HepG2 (cell line): Measurements from ENCODE around the gene THADA. TPM values are rescaled to one million over a fixed set of nuclear protein-coding genes. Genes with fewer than 3 reads are reported as not detected.

Experiments
- CENPBD1 ChIP-seq: sonication (generic); formaldehyde crosslinking; IDR thresholded peaks from 2 replicates; pipeline ENCODE4 v1.8.0; 2022; ENCODE audit warnings: missing genetic modification reagents, low read depth, mild to moderate bottlenecking, borderline replicate concordance
- CENPT ChIP-seq: sonication (generic); formaldehyde crosslinking; IDR thresholded peaks from 2 replicates; pipeline ENCODE4 v1.8.0; 2022; ENCODE audit warnings: low read depth, mild to moderate bottlenecking, moderate library complexity, missing genetic modification reagents
- CREB3 ChIP-seq: sonication (generic); formaldehyde crosslinking; IDR thresholded peaks from 2 replicates; pipeline ENCODE4 v1.5.0; 2020; ENCODE audit warnings: missing genetic modification reagents
- ELK4 ChIP-seq: sonication (generic); formaldehyde crosslinking; IDR thresholded peaks from 2 replicates; pipeline ENCODE4 v1.9.0; 2021; ENCODE audit warnings: missing genetic modification reagents, borderline replicate concordance
- HHEX ChIP-seq: IDR thresholded peaks from 2 replicates; pipeline ENCODE4 v1.6.1; 2016; ENCODE audit warnings: control low read depth
- HMG20B ChIP-seq: conservative IDR thresholded peaks from 2 replicates; pipeline ENCODE4 v1.6.1; 2016; ENCODE audit warnings: missing genetic modification reagents, missing compliant biosample characterization
- ONECUT2 ChIP-seq: sonication (generic); formaldehyde crosslinking; IDR thresholded peaks from 2 replicates; pipeline ENCODE4 v1.4.0; 2020; ENCODE audit warnings: missing genetic modification reagents
- RELA ChIP-seq: sonication (generic); formaldehyde crosslinking; IDR thresholded peaks from 2 replicates; pipeline ENCODE4 v1.4.0; 2020; ENCODE audit warnings: missing genetic modification reagents
- RERE ChIP-seq: IDR thresholded peaks from 2 replicates; pipeline ENCODE4 v1.6.1; 2016; ENCODE audit warnings: low read depth, missing genetic modification reagents, missing compliant biosample characterization
- SP1 ChIP-seq, 2 experiments: fragments of 450-650 bp in 1 of 2; sonication (generic) in 1 of 2; formaldehyde crosslinking in 1 of 2; IDR thresholded peaks; 2 replicates each; pipeline versions ENCODE4 v1.4.0 to v1.6.1; 2016 to 2020; ENCODE audit warnings: missing genetic modification reagents in 1 of 2
- TCF7L2 ChIP-seq: IDR thresholded peaks from 2 replicates; pipeline ENCODE4 v1.6.1; 2011; ENCODE audit warnings: mild to moderate bottlenecking, low read depth, low read length, moderate library complexity
- TMF1 ChIP-seq: sonication (generic); formaldehyde crosslinking; IDR thresholded peaks from 2 replicates; pipeline ENCODE4 v1.8.1; 2022; ENCODE audit warnings: low read depth, missing genetic modification reagents
- U2AF2 ChIP-seq: fragments of 200-400 bp; formaldehyde crosslinking; IDR thresholded peaks from 2 replicates; pipeline ENCODE4 v1.6.1; 2017; ENCODE audit warnings: low read depth, mild to moderate bottlenecking, low read length
- ZNF512 ChIP-seq: sonication (generic); formaldehyde crosslinking; IDR thresholded peaks from 2 replicates; pipeline ENCODE4 v1.4.0; 2020; ENCODE audit warnings: mild to moderate bottlenecking, missing genetic modification reagents
- ZNF549 ChIP-seq: sonication (generic); formaldehyde crosslinking; IDR thresholded peaks from 2 replicates; pipeline ENCODE4 v1.5.0; 2020; ENCODE audit warnings: missing genetic modification reagents
- ZNF652 ChIP-seq: IDR thresholded peaks from 2 replicates; pipeline ENCODE4 v1.6.1; 2016; ENCODE audit warnings: low read depth, borderline replicate concordance
- ZNF761 ChIP-seq: sonication (generic); formaldehyde crosslinking; conservative IDR thresholded peaks from 2 replicates; pipeline ENCODE4 v1.4.0; 2020; ENCODE audit warnings: mild to moderate bottlenecking, missing genetic modification reagents
- ZNF776 ChIP-seq: sonication (generic); formaldehyde crosslinking; IDR thresholded peaks from 2 replicates; pipeline ENCODE4 v1.4.0; 2020; ENCODE audit warnings: mild to moderate bottlenecking, missing genetic modification reagents
- ZSCAN9 ChIP-seq: IDR thresholded peaks from 2 replicates; pipeline ENCODE4 v1.6.1; 2016; ENCODE audit warnings: borderline replicate concordance
- polyA plus RNA-seq, 8 experiments: library from polyadenylated mRNA; depleted of rRNA in 3 of 8; stranded (reverse) in 7 of 8; unstranded in 1 of 8; fragments of >200 nt; fragmentation: Illumina TruSeq in 4 of 8; extraction: Trizol in 4 of 8; gene quantifications; 2 replicates each; pipeline versions ENCODE4 v1.2.1 to v1.2.3, GENCODE V29; 2011 to 2016; ENCODE audit warnings: low read depth in 4 of 8, missing spikeins in 1 of 8, mixed read lengths in 1 of 8; ENCODE audit not compliant: insufficient read depth in 1 of 8
- total RNA-seq, 5 experiments: library from RNA; depleted of rRNA; stranded (reverse); fragments of >200 nt; fragmentation: Illumina TruSeq; extraction: Trizol; gene quantifications; 2 replicates each; pipeline ENCODE4 v1.2.3, GENCODE V29; 2016; ENCODE audit warnings: low read depth in 1 of 5

Gene THADA
- total and polyA plus RNA-seq, 2 of the 13 experiments (the other 11 are each of a cell fraction or from before 2014, with no cell fraction given) = 12.7 to 21.7 TPM

- TF ChIP-seq RERE = peak; percentile 80; the same call in 1 of the 2 replicates
- TF ChIP-seq ZNF652 = peak; percentile 97
- no peak; the same call in 1 of the 2 replicates for TF ChIP-seq TCF7L2
- no peak for TF ChIP-seq SP1 (IDR thresholded peaks at IDR 0.05)
- TF ChIP-seq SP1 (CRISPR knock-in tag; IDR thresholded peaks at IDR 0.05) = no peak
- TF ChIP-seq ZNF549 (CRISPR knock-in tag) = no peak
- TF ChIP-seq U2AF2 = no peak
- peak; percentile 75 for TF ChIP-seq ZSCAN9 (CRISPR knock-in tag)
- TF ChIP-seq ELK4 (CRISPR knock-in tag) = no peak
- TF ChIP-seq HHEX = peak; percentile 80
- TF ChIP-seq HMG20B (CRISPR knock-in tag) = peak; percentile 82; the same call in 1 of the 2 replicates
- TF ChIP-seq CENPBD1 (CRISPR knock-in tag) = no peak
- no peak for TF ChIP-seq ZNF776 (CRISPR knock-in tag)
- no peak for TF ChIP-seq CENPT (CRISPR knock-in tag)
- TF ChIP-seq TMF1 = no peak
- TF ChIP-seq ZNF512 = no peak
- no peak for TF ChIP-seq CREB3 (CRISPR knock-in tag)
- no peak for TF ChIP-seq ONECUT2 (CRISPR knock-in tag)
- TF ChIP-seq RELA (CRISPR knock-in tag) = no peak
- no peak for TF ChIP-seq ZNF761 (CRISPR knock-in tag)
Measured at GRCh38 chr2:43634604-43635306, 38.9 kb upstream of the THADA start (continued).
